GM23338 (cell line): ENCODE measurements around the gene C3orf70.

Experiments used
- CREB1 ChIP-seq: fragments of 250-450 bp; sonication (Bioruptor Pico); IDR thresholded peaks from 2 replicates; pipeline ENCODE4 v1.5.0; 2020; ENCODE audit warnings: low read depth, mild to moderate bottlenecking, moderate library complexity
- EZH2 ChIP-seq: fragments of 200-600 bp; sonication (generic); IDR thresholded peaks from one replicate; pipeline ENCODE4 v1.8.0; 2017; ENCODE audit warnings: antibody characterized with exemption, mild to moderate bottlenecking, low read depth; ENCODE audit not compliant: unreplicated experiment
- EZH2phosphoT487 ChIP-seq: fragments of 200-600 bp; sonication (generic); IDR thresholded peaks from one replicate; pipeline ENCODE4 v1.8.1; 2018; ENCODE audit warnings: antibody characterized with exemption; ENCODE audit not compliant: unreplicated experiment
- JUNB ChIP-seq: IDR thresholded peaks from one replicate; pipeline ENCODE4 v1.6.1; 2016; ENCODE audit warnings: antibody characterized with exemption; ENCODE audit not compliant: unreplicated experiment
- NANOG ChIP-seq: IDR thresholded peaks from 2 replicates; pipeline ENCODE4 v1.6.1; 2016; ENCODE audit warnings: antibody characterized with exemption, borderline replicate concordance
- POLR2AphosphoS5 ChIP-seq: IDR thresholded peaks from 2 replicates; pipeline ENCODE4 v1.6.1; 2016; ENCODE audit warnings: antibody characterized with exemption, low read depth
- STAT1 ChIP-seq: IDR thresholded peaks from one replicate; pipeline ENCODE4 v1.6.1; 2016; ENCODE audit warnings: antibody characterized with exemption; ENCODE audit not compliant: unreplicated experiment
- ZNF114 ChIP-seq: fragments of 250-450 bp; sonication (Bioruptor Pico); IDR thresholded peaks from 2 replicates; pipeline ENCODE4 v1.5.0; 2020; ENCODE audit warnings: mild to moderate bottlenecking, moderate library complexity
- TF ChIP-seq, protein P1 (sequence below), 2 experiments: fragments of 200-600 bp in 1 of 2; sonication (generic) in 1 of 2; conservative IDR thresholded peaks; 2 replicates each; pipeline versions ENCODE4 v1.5.1 to v1.6.1; 2016 to 2017; ENCODE audit warnings: antibody characterized with exemption in 2 of 2, low read depth in 2 of 2, mild to moderate bottlenecking in 2 of 2, moderate library complexity in 1 of 2
- TF ChIP-seq, protein P2 (sequence below): IDR thresholded peaks from one replicate; pipeline ENCODE4 v1.6.1; 2018; ENCODE audit warnings: antibody characterized with exemption; ENCODE audit not compliant: unreplicated experiment
- TF ChIP-seq, protein P3 (sequence below): IDR thresholded peaks from 2 replicates; pipeline ENCODE4 v1.6.1; 2016; ENCODE audit warnings: antibody characterized with exemption
- TF ChIP-seq, protein P4 (sequence below): fragments of 250-450 bp; sonication (Bioruptor Pico); IDR thresholded peaks from 2 replicates; pipeline ENCODE4 v1.5.0; 2020; ENCODE audit warnings: mild to moderate bottlenecking, moderate library complexity

DNA sequence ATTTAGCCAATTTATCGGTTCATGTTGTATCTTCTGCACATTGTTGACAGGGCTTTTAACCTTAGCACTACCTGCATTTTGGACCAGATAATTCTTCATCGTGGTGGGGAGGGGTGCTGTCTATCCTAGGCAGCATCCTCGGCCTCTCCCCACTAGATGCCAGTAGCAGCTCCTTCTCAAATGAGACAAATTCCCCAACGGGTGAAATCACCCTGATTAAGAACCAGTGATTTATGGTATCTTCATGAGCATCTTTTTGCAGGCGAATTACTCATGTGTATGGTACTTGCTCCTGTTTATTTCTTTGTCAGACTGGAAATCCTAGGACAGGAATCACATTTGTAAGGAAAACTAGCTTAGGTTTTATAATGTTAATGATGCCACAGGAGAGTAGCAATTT lies 68.0 kb downstream of the C3orf70 start:
- TF ChIP-seq, protein P1, sequence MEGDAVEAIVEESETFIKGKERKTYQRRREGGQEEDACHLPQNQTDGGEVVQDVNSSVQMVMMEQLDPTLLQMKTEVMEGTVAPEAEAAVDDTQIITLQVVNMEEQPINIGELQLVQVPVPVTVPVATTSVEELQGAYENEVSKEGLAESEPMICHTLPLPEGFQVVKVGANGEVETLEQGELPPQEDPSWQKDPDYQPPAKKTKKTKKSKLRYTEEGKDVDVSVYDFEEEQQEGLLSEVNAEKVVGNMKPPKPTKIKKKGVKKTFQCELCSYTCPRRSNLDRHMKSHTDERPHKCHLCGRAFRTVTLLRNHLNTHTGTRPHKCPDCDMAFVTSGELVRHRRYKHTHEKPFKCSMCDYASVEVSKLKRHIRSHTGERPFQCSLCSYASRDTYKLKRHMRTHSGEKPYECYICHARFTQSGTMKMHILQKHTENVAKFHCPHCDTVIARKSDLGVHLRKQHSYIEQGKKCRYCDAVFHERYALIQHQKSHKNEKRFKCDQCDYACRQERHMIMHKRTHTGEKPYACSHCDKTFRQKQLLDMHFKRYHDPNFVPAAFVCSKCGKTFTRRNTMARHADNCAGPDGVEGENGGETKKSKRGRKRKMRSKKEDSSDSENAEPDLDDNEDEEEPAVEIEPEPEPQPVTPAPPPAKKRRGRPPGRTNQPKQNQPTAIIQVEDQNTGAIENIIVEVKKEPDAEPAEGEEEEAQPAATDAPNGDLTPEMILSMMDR (conservative IDR thresholded peaks at IDR 0.05; ENCODE audit: low read depth in 2 of 2), result peak; percentile 39 to 56
- no peak for TF ChIP-seq EZH2phosphoT487
- TF ChIP-seq EZH2, result no peak
- no peak for TF ChIP-seq POLR2AphosphoS5
- TF ChIP-seq CREB1, result no peak
- TF ChIP-seq, protein P2, sequence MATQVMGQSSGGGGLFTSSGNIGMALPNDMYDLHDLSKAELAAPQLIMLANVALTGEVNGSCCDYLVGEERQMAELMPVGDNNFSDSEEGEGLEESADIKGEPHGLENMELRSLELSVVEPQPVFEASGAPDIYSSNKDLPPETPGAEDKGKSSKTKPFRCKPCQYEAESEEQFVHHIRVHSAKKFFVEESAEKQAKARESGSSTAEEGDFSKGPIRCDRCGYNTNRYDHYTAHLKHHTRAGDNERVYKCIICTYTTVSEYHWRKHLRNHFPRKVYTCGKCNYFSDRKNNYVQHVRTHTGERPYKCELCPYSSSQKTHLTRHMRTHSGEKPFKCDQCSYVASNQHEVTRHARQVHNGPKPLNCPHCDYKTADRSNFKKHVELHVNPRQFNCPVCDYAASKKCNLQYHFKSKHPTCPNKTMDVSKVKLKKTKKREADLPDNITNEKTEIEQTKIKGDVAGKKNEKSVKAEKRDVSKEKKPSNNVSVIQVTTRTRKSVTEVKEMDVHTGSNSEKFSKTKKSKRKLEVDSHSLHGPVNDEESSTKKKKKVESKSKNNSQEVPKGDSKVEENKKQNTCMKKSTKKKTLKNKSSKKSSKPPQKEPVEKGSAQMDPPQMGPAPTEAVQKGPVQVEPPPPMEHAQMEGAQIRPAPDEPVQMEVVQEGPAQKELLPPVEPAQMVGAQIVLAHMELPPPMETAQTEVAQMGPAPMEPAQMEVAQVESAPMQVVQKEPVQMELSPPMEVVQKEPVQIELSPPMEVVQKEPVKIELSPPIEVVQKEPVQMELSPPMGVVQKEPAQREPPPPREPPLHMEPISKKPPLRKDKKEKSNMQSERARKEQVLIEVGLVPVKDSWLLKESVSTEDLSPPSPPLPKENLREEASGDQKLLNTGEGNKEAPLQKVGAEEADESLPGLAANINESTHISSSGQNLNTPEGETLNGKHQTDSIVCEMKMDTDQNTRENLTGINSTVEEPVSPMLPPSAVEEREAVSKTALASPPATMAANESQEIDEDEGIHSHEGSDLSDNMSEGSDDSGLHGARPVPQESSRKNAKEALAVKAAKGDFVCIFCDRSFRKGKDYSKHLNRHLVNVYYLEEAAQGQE, result no peak
- TF ChIP-seq STAT1, result no peak
- TF ChIP-seq, protein P3, sequence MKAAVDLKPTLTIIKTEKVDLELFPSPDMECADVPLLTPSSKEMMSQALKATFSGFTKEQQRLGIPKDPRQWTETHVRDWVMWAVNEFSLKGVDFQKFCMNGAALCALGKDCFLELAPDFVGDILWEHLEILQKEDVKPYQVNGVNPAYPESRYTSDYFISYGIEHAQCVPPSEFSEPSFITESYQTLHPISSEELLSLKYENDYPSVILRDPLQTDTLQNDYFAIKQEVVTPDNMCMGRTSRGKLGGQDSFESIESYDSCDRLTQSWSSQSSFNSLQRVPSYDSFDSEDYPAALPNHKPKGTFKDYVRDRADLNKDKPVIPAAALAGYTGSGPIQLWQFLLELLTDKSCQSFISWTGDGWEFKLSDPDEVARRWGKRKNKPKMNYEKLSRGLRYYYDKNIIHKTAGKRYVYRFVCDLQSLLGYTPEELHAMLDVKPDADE, result no peak
- no peak for TF ChIP-seq NANOG
- TF ChIP-seq JUNB, result no peak
- TF ChIP-seq, protein P4, sequence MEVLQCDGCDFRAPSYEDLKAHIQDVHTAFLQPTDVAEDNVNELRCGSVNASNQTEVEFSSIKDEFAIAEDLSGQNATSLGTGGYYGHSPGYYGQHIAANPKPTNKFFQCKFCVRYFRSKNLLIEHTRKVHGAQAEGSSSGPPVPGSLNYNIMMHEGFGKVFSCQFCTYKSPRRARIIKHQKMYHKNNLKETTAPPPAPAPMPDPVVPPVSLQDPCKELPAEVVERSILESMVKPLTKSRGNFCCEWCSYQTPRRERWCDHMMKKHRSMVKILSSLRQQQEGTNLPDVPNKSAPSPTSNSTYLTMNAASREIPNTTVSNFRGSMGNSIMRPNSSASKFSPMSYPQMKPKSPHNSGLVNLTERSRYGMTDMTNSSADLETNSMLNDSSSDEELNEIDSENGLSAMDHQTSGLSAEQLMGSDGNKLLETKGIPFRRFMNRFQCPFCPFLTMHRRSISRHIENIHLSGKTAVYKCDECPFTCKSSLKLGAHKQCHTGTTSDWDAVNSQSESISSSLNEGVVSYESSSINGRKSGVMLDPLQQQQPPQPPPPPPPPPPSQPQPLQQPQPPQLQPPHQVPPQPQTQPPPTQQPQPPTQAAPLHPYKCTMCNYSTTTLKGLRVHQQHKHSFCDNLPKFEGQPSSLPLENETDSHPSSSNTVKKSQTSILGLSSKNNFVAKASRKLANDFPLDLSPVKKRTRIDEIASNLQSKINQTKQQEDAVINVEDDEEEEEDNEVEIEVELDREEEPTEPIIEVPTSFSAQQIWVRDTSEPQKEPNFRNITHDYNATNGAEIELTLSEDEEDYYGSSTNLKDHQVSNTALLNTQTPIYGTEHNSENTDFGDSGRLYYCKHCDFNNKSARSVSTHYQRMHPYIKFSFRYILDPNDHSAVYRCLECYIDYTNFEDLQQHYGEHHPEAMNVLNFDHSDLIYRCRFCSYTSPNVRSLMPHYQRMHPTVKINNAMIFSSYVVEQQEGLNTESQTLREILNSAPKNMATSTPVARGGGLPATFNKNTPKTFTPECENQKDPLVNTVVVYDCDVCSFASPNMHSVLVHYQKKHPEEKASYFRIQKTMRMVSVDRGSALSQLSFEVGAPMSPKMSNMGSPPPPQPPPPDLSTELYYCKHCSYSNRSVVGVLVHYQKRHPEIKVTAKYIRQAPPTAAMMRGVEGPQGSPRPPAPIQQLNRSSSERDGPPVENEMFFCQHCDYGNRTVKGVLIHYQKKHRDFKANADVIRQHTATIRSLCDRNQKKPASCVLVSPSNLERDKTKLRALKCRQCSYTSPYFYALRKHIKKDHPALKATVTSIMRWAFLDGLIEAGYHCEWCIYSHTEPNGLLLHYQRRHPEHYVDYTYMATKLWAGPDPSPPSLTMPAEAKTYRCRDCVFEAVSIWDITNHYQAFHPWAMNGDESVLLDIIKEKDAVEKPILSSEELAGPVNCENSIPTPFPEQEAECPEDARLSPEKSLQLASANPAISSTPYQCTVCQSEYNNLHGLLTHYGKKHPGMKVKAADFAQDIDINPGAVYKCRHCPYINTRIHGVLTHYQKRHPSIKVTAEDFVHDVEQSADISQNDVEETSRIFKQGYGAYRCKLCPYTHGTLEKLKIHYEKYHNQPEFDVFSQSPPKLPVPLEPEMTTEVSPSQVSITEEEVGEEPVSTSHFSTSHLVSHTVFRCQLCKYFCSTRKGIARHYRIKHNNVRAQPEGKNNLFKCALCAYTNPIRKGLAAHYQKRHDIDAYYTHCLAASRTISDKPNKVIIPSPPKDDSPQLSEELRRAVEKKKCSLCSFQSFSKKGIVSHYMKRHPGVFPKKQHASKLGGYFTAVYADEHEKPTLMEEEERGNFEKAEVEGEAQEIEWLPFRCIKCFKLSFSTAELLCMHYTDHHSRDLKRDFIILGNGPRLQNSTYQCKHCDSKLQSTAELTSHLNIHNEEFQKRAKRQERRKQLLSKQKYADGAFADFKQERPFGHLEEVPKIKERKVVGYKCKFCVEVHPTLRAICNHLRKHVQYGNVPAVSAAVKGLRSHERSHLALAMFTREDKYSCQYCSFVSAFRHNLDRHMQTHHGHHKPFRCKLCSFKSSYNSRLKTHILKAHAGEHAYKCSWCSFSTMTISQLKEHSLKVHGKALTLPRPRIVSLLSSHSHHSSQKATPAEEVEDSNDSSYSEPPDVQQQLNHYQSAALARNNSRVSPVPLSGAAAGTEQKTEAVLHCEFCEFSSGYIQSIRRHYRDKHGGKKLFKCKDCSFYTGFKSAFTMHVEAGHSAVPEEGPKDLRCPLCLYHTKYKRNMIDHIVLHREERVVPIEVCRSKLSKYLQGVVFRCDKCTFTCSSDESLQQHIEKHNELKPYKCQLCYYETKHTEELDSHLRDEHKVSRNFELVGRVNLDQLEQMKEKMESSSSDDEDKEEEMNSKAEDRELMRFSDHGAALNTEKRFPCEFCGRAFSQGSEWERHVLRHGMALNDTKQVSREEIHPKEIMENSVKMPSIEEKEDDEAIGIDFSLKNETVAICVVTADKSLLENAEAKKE (CRISPR knock-in tag), result no peak
- no peak for TF ChIP-seq ZNF114 (CRISPR knock-in tag)
